ENCODE data around the gene AGAP1. TPM values are rescaled to one million over a fixed set of nuclear protein-coding genes. Genes with fewer than 3 reads are reported as not detected.

Gene AGAP1
- total and polyA plus RNA-seq, 4 donors = 2.0 to 8.5 (median 5.4) TPM

- TF ChIP-seq REST (IDR thresholded peaks at IDR 0.05) (no peak), HNF4A (conservative IDR thresholded peaks at IDR 0.05) (no peak)
Measured at GRCh38 chr2:235660484-235661082, 166.7 kb downstream of the AGAP1 start (continued).

DNA sequence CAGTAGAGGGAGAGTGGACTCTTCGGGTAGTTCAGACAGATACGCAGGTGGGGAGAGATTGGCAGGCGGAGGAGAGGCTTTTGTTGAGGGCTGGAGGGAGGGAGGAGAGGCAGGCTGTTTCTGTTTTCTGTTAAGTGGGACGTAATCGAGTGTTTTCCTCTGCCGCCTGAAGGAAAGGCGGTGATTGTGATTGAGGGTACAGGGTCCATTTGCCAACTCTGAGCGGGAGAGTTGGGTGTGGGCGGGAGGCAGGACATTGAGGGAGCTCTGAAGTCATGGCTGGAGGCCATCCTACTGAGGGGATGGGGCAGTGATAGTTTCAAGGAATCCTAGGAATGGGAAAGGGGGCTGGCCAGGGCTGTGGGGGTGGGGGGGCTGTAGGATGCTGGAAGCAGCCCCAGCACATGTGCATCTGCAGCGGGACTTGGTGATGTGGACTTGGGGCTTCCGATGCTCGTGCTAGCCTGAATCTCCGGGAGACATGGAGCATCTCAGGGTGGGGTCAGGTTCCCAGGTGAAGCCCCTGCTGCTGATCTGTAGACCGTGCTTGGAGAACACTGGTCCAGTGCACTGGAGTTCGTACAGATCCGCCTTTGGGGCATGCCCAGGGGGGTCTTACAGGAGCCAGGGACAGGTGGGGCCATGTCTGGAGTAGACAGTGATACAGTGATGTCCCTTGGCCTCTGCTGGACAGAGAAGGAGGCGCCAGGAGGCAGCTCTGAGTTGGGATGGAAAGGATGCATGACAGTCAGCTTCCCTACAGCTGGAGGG lies 167.5 kb downstream of the AGAP1 start:
- Histone ChIP-seq H3K9ac (ENCODE audit: low read depth in 1 of 2, low read length in 2 of 2) (no peak overlapping the region), H3K36me3 (ENCODE audit: control insufficient read depth in 4 of 4, insufficient read depth in 3 of 4, low read depth in 1 of 4, low read length in 3 of 4) (no peaks in the 10 kb centered on the region), H3K27me3 (ENCODE audit: control insufficient read depth in 4 of 4, insufficient read depth in 4 of 4, low read length in 3 of 4) (no peaks in the 10 kb centered on the region), H3K4me1 (ENCODE audit: control insufficient read depth in 4 of 4, insufficient read depth in 4 of 4, low read length in 3 of 4) (peaks cover 0 to 6% (median 4%) of the 10 kb centered on the region in 4 donors), H3K27ac (ENCODE audit: low read depth in 1 of 2, low read length in 2 of 2) (no peak overlapping the region), H3K4me3 (ENCODE audit: low read depth in 1 of 3, low read length in 3 of 3) (no peak overlapping the region), H3K9me3 (ENCODE audit: control insufficient read depth in 4 of 4, low read length in 3 of 4) (no peaks in the 10 kb centered on the region)
- no peak for DNase-seq (ENCODE audit: low spot score)
- TF ChIP-seq REST (IDR thresholded peaks at IDR 0.05) (no peak), NR2F2 (IDR thresholded peaks at IDR 0.05) (no peak), HNF4G (IDR thresholded peaks at IDR 0.05) (no peak), RAD21 (IDR thresholded peaks at IDR 0.05) (no peak), RXRA (IDR thresholded peaks at IDR 0.05) (no peak), EGR1 (IDR thresholded peaks at IDR 0.05; ENCODE audit: low read depth in 2 of 2) (no peak), YY1 (IDR thresholded peaks at IDR 0.05) (no peak), FOXA2 (IDR thresholded peaks at IDR 0.05) (no peak), JUND (IDR thresholded peaks at IDR 0.05) (no peak), GABPA (IDR thresholded peaks at IDR 0.05 in 1 of 2, conservative IDR thresholded peaks at IDR 0.05 in 1 of 2) (no peak), ATF3 (IDR thresholded peaks at IDR 0.05) (no peak), SP1 (IDR thresholded peaks at IDR 0.05) (no peak), HNF4A (conservative IDR thresholded peaks at IDR 0.05) (no peak), TAF1 (conservative IDR thresholded peaks at IDR 0.05) (no peak), FOXA1 (IDR thresholded peaks at IDR 0.05) (no peak)
- TF ChIP-seq, protein P1, sequence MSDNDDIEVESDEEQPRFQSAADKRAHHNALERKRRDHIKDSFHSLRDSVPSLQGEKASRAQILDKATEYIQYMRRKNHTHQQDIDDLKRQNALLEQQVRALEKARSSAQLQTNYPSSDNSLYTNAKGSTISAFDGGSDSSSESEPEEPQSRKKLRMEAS (IDR thresholded peaks at IDR 0.05) = no peak
- TF ChIP-seq, protein P2, sequence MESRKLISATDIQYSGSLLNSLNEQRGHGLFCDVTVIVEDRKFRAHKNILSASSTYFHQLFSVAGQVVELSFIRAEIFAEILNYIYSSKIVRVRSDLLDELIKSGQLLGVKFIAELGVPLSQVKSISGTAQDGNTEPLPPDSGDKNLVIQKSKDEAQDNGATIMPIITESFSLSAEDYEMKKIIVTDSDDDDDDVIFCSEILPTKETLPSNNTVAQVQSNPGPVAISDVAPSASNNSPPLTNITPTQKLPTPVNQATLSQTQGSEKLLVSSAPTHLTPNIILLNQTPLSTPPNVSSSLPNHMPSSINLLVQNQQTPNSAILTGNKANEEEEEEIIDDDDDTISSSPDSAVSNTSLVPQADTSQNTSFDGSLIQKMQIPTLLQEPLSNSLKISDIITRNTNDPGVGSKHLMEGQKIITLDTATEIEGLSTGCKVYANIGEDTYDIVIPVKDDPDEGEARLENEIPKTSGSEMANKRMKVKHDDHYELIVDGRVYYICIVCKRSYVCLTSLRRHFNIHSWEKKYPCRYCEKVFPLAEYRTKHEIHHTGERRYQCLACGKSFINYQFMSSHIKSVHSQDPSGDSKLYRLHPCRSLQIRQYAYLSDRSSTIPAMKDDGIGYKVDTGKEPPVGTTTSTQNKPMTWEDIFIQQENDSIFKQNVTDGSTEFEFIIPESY (IDR thresholded peaks at IDR 0.05) = no peak
- TF ChIP-seq, protein P3, sequence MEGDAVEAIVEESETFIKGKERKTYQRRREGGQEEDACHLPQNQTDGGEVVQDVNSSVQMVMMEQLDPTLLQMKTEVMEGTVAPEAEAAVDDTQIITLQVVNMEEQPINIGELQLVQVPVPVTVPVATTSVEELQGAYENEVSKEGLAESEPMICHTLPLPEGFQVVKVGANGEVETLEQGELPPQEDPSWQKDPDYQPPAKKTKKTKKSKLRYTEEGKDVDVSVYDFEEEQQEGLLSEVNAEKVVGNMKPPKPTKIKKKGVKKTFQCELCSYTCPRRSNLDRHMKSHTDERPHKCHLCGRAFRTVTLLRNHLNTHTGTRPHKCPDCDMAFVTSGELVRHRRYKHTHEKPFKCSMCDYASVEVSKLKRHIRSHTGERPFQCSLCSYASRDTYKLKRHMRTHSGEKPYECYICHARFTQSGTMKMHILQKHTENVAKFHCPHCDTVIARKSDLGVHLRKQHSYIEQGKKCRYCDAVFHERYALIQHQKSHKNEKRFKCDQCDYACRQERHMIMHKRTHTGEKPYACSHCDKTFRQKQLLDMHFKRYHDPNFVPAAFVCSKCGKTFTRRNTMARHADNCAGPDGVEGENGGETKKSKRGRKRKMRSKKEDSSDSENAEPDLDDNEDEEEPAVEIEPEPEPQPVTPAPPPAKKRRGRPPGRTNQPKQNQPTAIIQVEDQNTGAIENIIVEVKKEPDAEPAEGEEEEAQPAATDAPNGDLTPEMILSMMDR (IDR thresholded peaks at IDR 0.05; ENCODE audit: low read depth, low read length, missing input control) = no peak
- 89% methylated on average over 17 of the region's 17 CpGs for WGBS

All from liver (tissue), 9 donors.